ENCODE results near the gene AMPD3.
"Not testable (repeated sequence)": the region's sequence is repeated elsewhere in the genome, so short reads cannot be mapped to it uniquely, and the experiment has no call there.

Gene AMPD3

DNA sequence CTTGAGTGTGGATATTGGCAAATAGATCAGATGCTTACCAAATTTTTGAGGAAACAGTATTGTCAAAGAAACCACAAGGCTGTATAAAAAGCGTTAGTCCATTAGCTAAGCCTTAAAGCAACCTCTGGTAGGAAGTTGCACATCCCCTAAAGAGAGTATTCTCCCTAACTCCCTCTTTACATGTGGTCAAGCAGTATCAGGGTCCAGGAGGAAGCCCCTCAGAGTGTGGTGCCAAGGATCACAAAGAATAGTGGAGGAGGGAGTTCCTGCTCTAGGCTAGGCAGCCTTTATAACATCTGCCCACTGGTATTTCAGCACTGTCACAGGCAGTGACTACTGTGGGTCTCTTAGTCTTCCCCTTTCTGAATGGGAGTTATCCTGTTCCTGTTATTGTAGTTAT lies 18.8 kb upstream of the AMPD3 start:
- no peaks in the 10 kb centered on the region for H3K9me3 ChIP-seq (ENCODE audit: control insufficient read depth, low read length)
- H3K4me1 ChIP-seq (ENCODE audit: control insufficient read depth, insufficient read depth, low read length, poor library complexity, severe bottlenecking): no peaks in the 10 kb centered on the region
- DNase-seq: no peak
- no peaks in the 10 kb centered on the region for H3K36me3 ChIP-seq (ENCODE audit: control insufficient read depth, insufficient read depth, low read length)
- H3K4me3 ChIP-seq (ENCODE audit: insufficient read depth, low read depth, low read length, poor library complexity, severe bottlenecking): no peak overlapping the region
- H3K27ac ChIP-seq (ENCODE audit: insufficient read depth, low read length, poor library complexity, severe bottlenecking): no peak overlapping the region
- no peaks in the 10 kb centered on the region for H3K27me3 ChIP-seq (replicated peaks; ENCODE audit: control insufficient read depth, insufficient read depth, low read length, poor library complexity, severe bottlenecking)

DNA sequence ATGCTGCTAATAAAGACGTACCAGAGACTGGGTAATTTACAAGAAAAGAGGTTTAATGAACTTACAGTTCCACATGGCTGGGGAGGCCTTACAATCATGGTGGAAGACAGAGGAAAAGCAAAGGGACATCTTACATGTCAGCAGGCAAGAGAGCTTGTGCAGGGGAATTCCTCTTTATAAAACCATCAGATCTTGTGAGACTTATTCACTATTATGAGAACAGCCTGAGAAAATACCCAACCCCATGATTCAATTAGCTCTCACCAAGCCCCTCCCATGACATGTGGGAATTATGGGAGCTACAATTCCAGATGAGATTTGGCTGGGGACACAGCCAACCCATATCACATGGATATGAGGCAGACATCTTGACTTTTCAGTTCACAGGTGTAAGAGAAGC lies 18.4 kb upstream of the AMPD3 start:
- not testable (repeated sequence) for H3K4me3 ChIP-seq (ENCODE audit: insufficient read depth, low read depth, low read length, poor library complexity, severe bottlenecking); H3K4me1 ChIP-seq (ENCODE audit: control insufficient read depth, insufficient read depth, low read length, poor library complexity, severe bottlenecking); H3K9me3 ChIP-seq (ENCODE audit: control insufficient read depth, low read length); H3K27ac ChIP-seq (ENCODE audit: insufficient read depth, low read length, poor library complexity, severe bottlenecking); H3K27me3 ChIP-seq (replicated peaks; ENCODE audit: control insufficient read depth, insufficient read depth, low read length, poor library complexity, severe bottlenecking); DNase-seq; H3K36me3 ChIP-seq (ENCODE audit: control insufficient read depth, insufficient read depth, low read length)

DNA sequence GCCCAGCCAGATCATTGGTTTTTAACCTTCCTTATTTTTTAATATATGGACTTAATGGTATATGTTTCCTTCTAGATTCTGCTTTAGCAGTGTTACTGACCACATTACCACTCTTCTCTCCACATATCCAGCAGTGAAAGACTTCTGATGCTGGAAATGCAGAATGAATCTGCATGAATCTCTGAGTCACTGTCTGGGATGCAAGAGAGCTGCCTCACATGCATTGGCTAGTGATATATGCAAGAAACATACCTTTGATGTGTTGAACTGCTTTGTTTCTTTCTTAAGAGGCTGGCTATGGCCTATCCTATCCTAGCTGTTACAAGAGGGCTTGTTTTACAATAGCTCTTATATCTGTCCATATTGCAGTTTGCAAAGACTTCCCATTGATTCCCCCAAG lies 16.6 kb upstream of the AMPD3 start:
- no peaks in the 10 kb centered on the region for H3K4me1 ChIP-seq (ENCODE audit: control insufficient read depth, insufficient read depth, low read length, poor library complexity, severe bottlenecking)
- H3K9me3 ChIP-seq (ENCODE audit: control insufficient read depth, low read length): no peaks in the 10 kb centered on the region
- H3K27ac ChIP-seq (ENCODE audit: insufficient read depth, low read length, poor library complexity, severe bottlenecking): no peak overlapping the region
- H3K36me3 ChIP-seq (ENCODE audit: control insufficient read depth, insufficient read depth, low read length): no peaks in the 10 kb centered on the region
- no peak for DNase-seq
- no peaks in the 10 kb centered on the region for H3K27me3 ChIP-seq (replicated peaks; ENCODE audit: control insufficient read depth, insufficient read depth, low read length, poor library complexity, severe bottlenecking)
- no peak overlapping the region for H3K4me3 ChIP-seq (ENCODE audit: insufficient read depth, low read depth, low read length, poor library complexity, severe bottlenecking)

DNA sequence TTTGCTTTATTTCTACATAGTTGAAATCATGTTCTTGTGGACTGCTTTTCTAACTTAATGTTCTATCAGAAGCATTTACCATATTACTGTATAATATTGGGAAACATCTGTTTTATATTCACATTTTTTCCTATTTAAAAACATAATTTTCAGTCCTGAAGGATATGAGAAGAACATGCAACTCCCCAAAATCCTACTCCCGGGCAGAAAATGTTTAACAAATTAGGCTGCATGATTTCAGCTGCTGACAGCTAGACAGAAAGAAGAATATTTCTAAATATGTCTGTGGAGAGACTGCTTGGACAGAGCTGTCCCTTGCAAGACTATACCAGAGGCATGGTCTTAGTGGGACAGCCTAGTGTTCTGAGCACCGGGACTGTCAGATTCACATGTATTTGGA lies 15.7 kb upstream of the AMPD3 start:
- H3K9me3 ChIP-seq (ENCODE audit: control insufficient read depth, low read length): no peaks in the 10 kb centered on the region
- DNase-seq: no peak
- no peak overlapping the region for H3K4me3 ChIP-seq (ENCODE audit: insufficient read depth, low read depth, low read length, poor library complexity, severe bottlenecking)
- no peak overlapping the region for H3K27ac ChIP-seq (ENCODE audit: insufficient read depth, low read length, poor library complexity, severe bottlenecking)
- no peaks in the 10 kb centered on the region for H3K4me1 ChIP-seq (ENCODE audit: control insufficient read depth, insufficient read depth, low read length, poor library complexity, severe bottlenecking)
- no peaks in the 10 kb centered on the region for H3K36me3 ChIP-seq (ENCODE audit: control insufficient read depth, insufficient read depth, low read length)
- no peaks in the 10 kb centered on the region for H3K27me3 ChIP-seq (replicated peaks; ENCODE audit: control insufficient read depth, insufficient read depth, low read length, poor library complexity, severe bottlenecking)

DNA sequence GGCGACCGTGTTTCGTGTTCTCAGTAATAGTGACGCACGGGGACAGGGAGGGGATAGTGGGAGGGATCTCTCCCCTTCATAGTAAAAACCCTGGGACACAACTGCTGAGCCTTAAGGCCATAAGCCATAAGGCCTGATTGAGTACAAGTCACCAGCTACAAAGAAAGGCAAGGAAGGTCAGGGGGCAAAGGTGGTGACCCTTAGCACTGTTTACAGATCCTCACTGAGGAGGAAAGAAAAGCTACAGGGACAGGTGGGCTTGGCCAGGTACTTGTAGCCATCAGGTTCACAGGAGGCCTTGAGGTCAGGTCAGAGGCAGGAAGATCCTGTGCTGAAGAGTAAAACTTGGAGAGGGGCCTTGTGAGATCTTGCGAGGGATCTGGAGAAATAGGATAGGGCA lies 15.1 kb upstream of the AMPD3 start:
- no peaks in the 10 kb centered on the region for H3K36me3 ChIP-seq (ENCODE audit: control insufficient read depth, insufficient read depth, low read length)
- H3K4me3 ChIP-seq (ENCODE audit: insufficient read depth, low read depth, low read length, poor library complexity, severe bottlenecking): no peak overlapping the region
- no peak overlapping the region for H3K27ac ChIP-seq (ENCODE audit: insufficient read depth, low read length, poor library complexity, severe bottlenecking)
- no peaks in the 10 kb centered on the region for H3K27me3 ChIP-seq (replicated peaks; ENCODE audit: control insufficient read depth, insufficient read depth, low read length, poor library complexity, severe bottlenecking)
- H3K9me3 ChIP-seq (ENCODE audit: control insufficient read depth, low read length): no peaks in the 10 kb centered on the region
- DNase-seq: no peak
- H3K4me1 ChIP-seq (ENCODE audit: control insufficient read depth, insufficient read depth, low read length, poor library complexity, severe bottlenecking): no peaks in the 10 kb centered on the region

DNA sequence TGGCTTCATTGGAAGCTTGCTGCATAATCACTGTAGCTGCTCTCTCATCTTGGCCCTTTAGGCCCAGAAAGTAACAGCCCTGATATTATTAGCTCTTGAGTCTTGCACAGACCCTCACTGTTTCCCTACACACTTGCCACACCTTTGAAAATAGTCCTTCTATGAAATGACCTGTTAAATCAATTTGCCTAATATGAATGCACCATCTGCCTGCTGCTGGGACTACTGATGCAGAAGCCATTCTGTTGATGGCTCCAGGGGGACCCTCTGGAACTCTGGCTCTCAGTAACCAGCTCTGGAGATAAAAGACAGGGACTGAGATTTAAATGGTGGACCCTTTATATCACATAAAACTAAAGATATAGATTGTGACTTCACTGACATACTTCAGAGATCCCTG lies 14.7 kb upstream of the AMPD3 start:
- no peaks in the 10 kb centered on the region for H3K36me3 ChIP-seq (ENCODE audit: control insufficient read depth, insufficient read depth, low read length)
- H3K4me3 ChIP-seq (ENCODE audit: insufficient read depth, low read depth, low read length, poor library complexity, severe bottlenecking): no peak overlapping the region
- DNase-seq: no peak
- H3K27me3 ChIP-seq (replicated peaks; ENCODE audit: control insufficient read depth, insufficient read depth, low read length, poor library complexity, severe bottlenecking): no peaks in the 10 kb centered on the region
- H3K4me1 ChIP-seq (ENCODE audit: control insufficient read depth, insufficient read depth, low read length, poor library complexity, severe bottlenecking): no peaks in the 10 kb centered on the region
- H3K9me3 ChIP-seq (ENCODE audit: control insufficient read depth, low read length): no peaks in the 10 kb centered on the region
- H3K27ac ChIP-seq (ENCODE audit: insufficient read depth, low read length, poor library complexity, severe bottlenecking): no peak overlapping the region

DNA sequence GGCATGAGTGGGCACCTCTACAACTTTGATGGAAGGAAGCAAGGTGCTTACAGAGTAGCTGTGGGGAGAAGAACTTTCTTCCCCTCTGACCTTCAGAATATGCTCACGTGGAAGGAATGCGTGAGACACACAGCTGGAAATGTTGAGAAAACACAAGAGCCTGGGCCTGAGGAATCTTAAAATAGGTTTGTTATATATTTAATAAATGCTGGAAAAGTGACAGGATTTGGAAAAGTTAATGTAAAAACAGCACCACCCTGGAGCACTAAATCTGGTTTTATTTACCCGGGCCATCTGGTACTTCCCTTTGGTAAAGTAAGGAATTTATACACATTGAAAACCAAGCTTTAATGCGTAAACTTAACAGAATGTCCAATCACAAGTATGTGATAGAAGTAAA lies 14.0 kb upstream of the AMPD3 start:
- Histone ChIP-seq H3K36me3 (ENCODE audit: control insufficient read depth, insufficient read depth, low read length) (no peaks in the 10 kb centered on the region), H3K27ac (ENCODE audit: insufficient read depth, low read length, poor library complexity, severe bottlenecking) (no peak overlapping the region), H3K4me1 (ENCODE audit: control insufficient read depth, insufficient read depth, low read length, poor library complexity, severe bottlenecking) (no peaks in the 10 kb centered on the region), H3K4me3 (ENCODE audit: insufficient read depth, low read depth, low read length, poor library complexity, severe bottlenecking) (no peak overlapping the region), H3K9me3 (ENCODE audit: control insufficient read depth, low read length) (no peaks in the 10 kb centered on the region), H3K27me3 (replicated peaks; ENCODE audit: control insufficient read depth, insufficient read depth, low read length, poor library complexity, severe bottlenecking) (no peaks in the 10 kb centered on the region)
- DNase-seq: no peak

DNA sequence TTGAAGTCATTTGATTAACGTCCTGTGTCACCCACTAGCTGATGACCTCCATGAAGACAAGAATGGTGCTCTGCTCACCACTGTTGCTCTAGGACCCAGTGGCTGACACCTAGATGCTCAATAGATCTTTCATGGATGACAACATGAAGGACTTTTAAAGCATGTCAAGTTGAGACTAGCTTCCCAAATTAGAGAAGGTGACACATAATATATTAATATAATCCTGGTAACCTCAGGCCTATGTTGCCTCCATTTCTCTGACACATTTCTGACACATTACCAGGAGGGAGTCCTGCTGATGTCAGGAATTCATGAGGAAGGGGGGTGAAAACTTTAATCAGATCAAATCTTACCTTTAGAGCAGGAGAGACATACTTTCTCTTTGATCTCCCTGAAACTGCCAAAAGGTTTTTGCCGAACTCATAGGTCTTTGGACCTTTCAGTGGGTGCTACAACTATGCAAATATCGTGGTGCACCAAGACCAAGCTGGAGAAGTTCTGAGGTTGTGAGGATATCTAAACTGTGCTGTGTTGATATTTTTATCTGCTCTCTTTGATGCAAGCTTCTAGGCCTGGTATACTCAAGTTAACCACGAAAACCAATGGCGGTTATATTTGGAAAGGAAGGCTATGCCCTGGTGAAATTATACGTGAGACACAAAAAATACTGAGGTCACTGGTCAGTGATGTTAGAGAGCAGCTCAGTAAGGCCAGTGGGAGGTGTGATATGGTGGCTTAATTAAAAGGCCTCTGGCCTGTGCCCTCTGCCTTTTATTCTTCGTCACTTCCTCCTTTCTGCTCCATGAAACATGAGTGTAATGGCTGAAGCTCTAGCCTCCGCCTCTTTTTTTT lies 13.2 kb upstream of the AMPD3 start:
- no peak for DNase-seq
- no peak overlapping the region for H3K27ac ChIP-seq (ENCODE audit: insufficient read depth, low read length, poor library complexity, severe bottlenecking)
- H3K36me3 ChIP-seq (ENCODE audit: control insufficient read depth, insufficient read depth, low read length): no peaks in the 10 kb centered on the region
- H3K27me3 ChIP-seq (replicated peaks; ENCODE audit: control insufficient read depth, insufficient read depth, low read length, poor library complexity, severe bottlenecking): no peaks in the 10 kb centered on the region
- H3K4me1 ChIP-seq (ENCODE audit: control insufficient read depth, insufficient read depth, low read length, poor library complexity, severe bottlenecking): no peaks in the 10 kb centered on the region
- no peaks in the 10 kb centered on the region for H3K9me3 ChIP-seq (ENCODE audit: control insufficient read depth, low read length)
- H3K4me3 ChIP-seq (ENCODE audit: insufficient read depth, low read depth, low read length, poor library complexity, severe bottlenecking): no peak overlapping the region

DNA sequence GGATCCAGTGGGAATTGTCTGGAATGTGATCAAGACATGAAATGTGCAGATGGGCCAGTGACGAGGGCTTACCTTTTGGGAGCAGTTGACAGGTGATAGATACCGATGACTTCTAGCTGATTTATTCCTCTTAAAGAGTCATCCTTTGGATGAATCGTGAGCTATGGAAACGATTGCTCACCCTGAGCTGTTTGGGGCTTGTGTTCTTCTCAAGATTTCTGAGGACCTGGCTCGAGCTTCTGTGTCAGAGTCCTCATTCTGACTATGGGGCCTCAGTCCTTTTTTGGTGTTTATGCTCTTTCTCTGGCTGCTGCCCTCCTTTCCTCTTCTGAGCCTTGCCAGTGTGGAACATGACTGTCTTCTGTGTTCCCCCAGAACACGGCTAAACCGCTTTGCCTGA lies 11.9 kb upstream of the AMPD3 start:
- no peak overlapping the region for H3K4me3 ChIP-seq (ENCODE audit: insufficient read depth, low read depth, low read length, poor library complexity, severe bottlenecking)
- no peaks in the 10 kb centered on the region for H3K9me3 ChIP-seq (ENCODE audit: control insufficient read depth, low read length)
- H3K36me3 ChIP-seq (ENCODE audit: control insufficient read depth, insufficient read depth, low read length): no peaks in the 10 kb centered on the region
- no peaks in the 10 kb centered on the region for H3K4me1 ChIP-seq (ENCODE audit: control insufficient read depth, insufficient read depth, low read length, poor library complexity, severe bottlenecking)
- H3K27ac ChIP-seq (ENCODE audit: insufficient read depth, low read length, poor library complexity, severe bottlenecking): no peak overlapping the region
- no peaks in the 10 kb centered on the region for H3K27me3 ChIP-seq (replicated peaks; ENCODE audit: control insufficient read depth, insufficient read depth, low read length, poor library complexity, severe bottlenecking)
- DNase-seq: no peak

DNA sequence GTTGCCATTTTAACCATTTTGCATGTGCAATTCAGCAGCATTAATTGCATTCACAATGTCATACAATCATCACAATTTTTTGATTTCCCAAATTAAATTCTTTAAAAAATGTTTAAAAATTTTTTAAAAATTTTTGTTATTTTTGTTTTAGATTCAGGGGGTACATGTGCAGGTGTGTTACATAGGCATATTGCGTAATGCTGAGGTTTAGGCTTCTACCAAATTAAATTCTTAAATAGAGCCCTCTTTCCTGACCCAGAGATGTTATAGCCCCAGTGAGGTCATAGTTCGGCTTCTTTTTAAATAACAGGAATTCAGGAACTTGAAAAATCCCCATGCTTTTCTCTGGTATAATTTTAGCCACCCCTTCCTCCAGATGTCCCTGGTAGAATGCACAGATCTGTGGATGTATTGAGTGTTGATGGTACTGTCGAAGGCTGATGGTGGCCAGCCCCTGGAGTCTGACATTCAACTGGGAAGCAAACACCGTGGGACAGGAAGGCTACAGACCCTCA lies 11.3 kb upstream of the AMPD3 start:
- Histone ChIP-seq H3K27ac (ENCODE audit: insufficient read depth, low read length, poor library complexity, severe bottlenecking) (no peak overlapping the region), H3K27me3 (replicated peaks; ENCODE audit: control insufficient read depth, insufficient read depth, low read length, poor library complexity, severe bottlenecking) (no peaks in the 10 kb centered on the region), H3K4me3 (ENCODE audit: insufficient read depth, low read depth, low read length, poor library complexity, severe bottlenecking) (no peak overlapping the region), H3K36me3 (ENCODE audit: control insufficient read depth, insufficient read depth, low read length) (no peaks in the 10 kb centered on the region), H3K4me1 (ENCODE audit: control insufficient read depth, insufficient read depth, low read length, poor library complexity, severe bottlenecking) (no peaks in the 10 kb centered on the region), H3K9me3 (ENCODE audit: control insufficient read depth, low read length) (no peaks in the 10 kb centered on the region)
- DNase-seq: no peak

Measured in effector memory CD4-positive, alpha-beta T cell (primary cell).